ENCODE data around the gene FLOT2.
"Not testable (repeated sequence)": the region's sequence is repeated elsewhere in the genome, so short reads cannot be mapped to it uniquely, and the experiment has no call there.

The FLOT2 gene, protein sequence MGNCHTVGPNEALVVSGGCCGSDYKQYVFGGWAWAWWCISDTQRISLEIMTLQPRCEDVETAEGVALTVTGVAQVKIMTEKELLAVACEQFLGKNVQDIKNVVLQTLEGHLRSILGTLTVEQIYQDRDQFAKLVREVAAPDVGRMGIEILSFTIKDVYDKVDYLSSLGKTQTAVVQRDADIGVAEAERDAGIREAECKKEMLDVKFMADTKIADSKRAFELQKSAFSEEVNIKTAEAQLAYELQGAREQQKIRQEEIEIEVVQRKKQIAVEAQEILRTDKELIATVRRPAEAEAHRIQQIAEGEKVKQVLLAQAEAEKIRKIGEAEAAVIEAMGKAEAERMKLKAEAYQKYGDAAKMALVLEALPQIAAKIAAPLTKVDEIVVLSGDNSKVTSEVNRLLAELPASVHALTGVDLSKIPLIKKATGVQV

DNA sequence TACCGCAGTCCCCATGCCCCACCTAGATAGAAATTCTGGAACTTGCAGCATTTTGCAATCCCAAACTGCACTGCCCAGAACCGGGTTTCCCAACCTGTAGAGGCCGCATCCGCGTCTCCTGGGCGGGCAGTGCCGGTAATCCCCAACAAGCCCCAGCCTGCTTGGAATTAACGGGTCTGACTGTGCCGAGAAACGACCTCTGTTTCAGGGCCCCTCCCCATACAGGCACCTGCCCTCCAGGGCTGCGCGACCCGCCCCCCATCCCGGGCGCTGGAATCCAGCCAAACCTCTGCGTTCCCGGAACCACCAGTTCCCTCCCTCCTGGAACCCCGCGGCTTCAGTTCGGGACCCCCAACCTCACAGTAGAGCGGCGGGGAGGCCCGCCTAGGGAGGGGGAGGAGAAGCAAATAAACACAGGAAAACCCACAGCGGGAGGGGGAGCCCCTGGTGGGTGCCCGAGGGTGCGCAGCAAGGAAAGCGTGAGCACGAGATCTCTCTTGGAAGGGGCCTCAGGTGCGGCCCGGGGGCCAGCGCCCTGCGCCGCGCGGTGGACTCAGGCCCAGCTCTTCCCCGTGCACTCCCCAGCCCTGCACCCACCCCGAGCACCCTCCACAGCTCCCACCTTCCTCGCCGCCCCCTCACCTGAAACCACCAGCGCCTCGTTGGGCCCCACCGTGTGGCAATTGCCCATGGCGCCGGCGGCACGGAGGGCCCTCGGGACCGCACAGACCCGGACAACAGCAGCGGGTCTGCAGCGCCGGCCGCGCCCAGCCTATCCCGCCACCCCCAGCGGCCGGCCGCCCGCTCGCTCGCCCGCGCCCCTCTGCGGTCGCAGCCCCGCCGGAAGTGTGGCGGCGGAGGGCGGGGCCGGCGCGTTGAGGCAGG is at the start of gene FLOT2:
Gene FLOT2, minus strand, starts transcription at position 850 of the 885 bp plus-strand sequence. Its CDS starts 159 bp downstream, at position 691.
- peak; percentile 73 to 91 for DNase-seq

DNA sequence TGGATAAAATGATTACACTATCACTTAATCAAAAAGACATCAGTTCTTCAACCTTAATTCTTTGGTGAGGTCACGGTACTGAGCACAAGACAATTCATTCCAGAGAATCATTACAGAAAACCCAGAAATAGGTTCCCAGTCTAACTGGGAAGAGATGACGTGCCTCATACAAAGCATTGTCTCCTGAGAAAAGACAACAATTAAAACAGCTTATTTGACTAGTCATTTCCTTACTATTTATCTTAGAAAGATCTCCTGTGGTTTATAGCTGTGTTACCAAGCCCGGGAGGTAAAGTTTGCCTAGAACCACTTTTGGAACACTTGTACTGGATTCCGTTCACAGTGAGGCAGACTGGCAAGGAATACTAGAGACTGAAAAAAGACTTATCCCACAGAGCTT is 48.7 kb upstream of the FLOT2 start:
- no peak for DNase-seq

DNA sequence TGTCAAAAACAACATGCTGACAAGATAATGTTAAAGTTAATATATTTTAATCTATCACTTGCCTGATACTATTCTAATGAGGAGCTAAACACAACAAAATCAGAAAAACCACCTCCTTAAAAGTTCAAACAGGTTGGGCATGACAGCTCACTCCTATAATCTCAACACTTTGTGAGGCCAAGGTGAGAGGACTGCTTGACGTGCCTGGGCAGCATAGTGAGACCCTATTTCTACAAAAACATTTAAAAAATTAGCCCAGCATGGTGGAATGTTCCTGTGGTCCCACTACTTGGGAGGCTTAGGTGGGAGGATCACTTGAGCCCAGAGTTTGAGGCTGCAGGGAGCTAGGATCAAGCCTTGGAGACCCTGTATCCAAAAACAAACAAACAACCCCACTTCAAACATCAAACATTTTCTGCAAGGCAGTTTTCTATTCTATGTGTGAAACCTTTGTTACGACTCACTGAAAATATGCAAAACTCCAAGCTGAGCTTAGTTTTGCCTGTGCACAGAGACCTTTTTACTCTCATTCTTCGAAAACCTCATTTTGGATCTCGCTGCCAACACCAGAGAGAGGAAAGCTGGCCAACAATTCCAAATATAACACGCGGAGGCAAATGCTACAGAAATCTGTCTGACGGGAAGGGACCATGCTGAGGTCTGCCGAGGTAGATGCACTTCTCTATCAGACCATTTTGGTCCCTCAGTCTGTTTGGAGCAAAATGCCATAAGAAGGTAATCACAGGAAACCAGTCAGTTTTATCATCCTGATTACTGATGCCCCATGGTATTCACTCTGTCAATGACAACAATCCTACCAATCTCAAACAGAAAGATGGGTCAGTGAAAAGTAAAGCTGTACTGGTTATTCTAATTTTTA is 47.6 kb upstream of the FLOT2 start:
- DNase-seq = no peak

DNA sequence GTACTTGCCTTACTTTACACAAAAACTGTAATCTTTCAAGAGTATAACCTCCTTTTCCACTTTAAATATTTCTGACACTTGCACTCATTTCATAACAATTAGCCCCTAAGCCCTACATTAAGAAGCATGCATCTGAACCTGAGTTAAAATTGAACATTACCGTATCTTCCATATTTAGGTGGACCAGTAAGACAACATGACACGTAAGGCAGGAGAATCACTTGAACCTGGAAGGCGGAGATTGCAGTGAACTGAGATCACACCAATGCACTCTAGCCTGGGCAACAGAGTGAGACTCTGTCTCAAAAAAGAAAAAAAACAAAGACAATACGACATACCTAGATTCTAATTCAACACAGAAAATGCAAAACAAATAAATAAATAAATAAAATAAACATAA is 46.8 kb upstream of the FLOT2 start:
- DNase-seq = no peak

DNA sequence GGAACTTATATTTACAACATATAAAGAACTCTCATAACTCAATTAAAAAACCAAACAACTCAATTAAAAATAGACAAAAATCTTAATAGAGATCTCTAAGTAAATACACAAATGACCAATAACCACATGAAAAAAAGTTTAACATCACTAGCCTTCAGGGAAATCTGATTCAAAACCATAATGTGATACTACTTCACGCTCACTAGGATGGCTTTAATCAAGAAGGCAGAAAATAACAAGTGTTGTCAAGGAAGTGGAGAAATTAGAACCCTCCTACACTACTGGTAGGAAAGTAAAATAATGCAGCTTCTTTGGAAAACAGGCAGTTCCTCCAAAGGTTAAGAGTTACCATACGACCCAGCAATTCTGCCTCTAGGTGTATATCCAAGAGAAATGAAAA is 45.4 kb upstream of the FLOT2 start:
- no peak for DNase-seq

DNA sequence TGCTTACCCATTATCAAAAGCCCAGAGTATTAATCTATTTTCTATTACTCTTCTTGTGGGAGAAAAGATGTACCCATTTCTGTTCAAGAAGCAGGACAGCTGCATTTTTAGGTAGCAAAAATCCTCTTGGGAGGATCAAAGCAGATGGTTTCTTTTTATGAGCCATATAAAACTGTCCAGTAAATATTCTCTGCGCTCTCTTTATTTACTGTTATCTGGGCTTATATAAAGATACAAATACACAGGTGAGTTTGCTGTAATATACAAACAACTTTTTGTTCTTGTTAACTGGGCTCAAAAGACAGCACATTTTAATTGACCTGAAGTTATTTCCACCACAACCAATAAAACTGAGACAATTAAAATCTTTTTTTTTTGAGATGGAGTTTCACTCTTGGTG is 43.7 kb upstream of the FLOT2 start:
- no peak for DNase-seq

DNA sequence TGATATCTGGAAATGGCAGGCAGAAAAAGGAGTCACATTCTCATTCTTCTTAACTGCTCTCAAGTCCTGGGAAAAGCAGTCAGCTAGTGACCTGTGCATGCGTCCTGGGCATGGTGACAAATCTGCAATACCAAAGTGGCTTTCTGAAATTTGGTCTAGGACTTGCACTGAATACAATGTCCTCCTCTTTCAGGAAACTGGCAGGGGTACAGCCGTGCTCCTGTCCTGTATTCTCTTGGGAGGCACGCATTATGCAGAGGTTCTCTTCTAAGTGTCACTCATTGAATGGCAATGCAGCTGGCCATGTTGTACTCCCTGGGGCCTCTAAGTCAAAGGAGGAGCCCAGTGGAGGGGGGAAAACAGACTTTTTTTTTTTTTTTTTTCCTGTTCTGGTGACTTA is 43.1 kb upstream of the FLOT2 start:
- DNase-seq = peak in 1 of 2 experiments; percentile 46

DNA sequence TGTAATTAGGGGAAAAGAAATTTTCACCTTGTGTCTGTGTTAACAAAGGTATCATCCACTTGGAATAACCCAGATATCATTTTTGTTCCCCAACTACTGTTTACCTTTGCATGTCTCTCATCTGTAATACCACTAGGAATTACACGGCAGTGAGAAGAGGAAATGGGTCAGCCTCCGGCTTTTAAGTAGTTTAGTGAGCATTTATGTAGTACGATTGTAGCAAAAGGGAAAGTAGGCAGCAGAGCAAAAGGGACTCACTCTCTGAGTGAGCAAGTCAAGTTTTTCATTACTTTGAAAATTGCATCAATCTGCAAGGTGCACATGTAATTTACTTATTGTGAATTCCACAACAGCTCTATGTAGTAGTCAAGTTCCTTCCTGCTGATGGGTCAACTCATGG is 42.6 kb upstream of the FLOT2 start:
- DNase-seq = no peak

DNA sequence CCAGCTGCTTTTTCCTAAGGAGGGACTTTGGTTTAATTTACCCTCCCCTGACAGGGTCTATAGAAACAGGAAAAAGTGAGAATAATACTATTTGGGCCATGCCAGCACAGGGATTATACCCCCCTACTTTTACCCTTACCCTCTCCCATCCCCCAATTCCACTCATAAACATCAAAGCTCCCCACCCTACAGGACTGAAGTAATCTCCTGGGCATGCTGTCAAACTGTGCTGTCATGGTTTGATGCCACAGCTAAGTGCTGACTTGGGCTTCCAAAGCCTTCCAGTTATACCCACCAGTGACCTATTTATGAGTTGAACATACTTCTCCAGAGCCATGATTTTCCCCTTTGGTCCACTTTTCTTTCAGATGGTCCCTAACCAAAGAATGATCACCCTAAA is 41.0 kb upstream of the FLOT2 start:
- DNase-seq = no peak

DNA sequence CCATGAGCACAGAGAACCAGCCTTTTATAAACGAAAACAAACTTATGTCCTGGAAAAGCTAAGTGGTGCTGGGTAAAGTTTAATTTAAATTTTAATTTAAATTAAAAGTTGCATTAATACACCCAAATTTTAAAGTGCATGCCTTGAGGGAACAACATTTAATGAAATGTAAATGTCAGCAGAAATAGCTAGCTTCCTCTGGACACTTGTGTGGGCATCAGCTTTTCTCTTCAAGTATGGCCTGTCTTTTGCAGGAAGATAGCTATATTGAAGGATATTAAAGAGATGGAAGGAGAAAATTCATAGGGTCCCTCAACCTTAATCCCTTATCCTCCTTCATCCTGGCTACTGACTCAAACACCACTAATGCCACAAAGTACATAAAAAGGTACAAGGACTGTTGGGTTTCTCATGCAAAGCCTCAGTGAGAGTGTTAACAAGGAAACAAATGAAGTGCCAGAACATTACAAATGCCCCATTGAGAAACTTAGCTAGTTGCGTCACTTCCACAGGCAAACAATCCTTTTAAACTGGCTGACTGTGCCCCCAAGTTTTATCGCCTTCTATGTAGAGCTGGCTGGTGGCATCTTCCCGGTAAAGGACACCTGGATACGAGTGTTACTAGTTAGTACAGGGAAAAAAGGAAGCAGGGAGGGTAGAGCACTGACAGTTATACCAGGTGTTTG is 39.7 kb upstream of the FLOT2 start:
- DNase-seq = no peak

DNA sequence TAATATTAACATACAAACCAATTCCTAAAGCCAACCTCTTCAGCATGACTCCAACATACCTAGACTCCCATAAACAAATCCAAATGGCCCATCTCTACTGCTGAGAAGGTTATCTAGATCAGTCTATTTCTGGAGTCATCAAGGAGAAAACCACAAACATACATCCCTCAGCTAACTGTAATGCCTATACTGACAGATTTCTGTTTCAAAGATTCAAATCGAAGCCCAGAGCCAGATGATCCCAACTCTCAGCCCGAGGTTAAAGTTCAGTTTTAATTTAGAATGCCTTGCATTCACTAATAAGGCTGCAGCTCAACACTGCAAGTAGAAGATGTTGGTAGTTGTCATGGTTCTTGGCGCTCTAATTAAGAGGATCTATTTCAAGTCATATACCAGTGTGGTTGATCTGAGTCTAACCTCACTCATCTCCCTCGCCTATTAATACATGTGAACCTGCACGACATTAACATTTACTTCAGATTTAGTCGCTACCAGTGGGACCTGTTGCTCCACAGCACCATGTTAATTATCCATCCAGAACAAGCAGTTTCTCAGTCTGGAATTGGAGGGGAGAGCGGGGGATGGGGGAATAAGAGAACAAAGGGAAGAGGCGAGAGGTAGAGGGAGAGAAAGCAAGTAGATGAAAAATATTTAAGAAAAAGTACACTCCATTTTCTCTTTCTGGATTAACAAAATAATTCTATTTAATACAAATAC is 38.4 kb upstream of the FLOT2 start:
- DNase-seq = no peak

DNA sequence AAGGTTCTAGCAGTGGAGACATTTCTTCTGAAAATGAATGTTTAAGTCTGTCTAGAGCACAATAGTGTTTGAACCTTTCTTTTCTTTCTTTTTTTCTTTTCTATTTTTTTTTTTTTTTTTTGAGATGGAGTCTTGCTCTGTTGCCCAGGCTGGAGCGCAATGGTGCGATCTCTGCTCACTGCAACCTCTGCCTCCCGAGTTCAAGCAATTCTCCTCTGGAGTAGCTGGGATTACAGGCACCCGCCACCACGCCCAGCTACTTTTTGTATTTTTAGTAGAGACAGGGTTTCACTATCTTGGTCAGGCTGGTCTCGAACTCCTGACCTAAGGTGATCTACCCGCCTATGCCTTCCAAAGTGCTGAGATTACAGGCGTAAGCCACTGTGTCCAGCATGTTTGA is 37.0 kb upstream of the FLOT2 start:
- not testable (repeated sequence) for DNase-seq

DNA sequence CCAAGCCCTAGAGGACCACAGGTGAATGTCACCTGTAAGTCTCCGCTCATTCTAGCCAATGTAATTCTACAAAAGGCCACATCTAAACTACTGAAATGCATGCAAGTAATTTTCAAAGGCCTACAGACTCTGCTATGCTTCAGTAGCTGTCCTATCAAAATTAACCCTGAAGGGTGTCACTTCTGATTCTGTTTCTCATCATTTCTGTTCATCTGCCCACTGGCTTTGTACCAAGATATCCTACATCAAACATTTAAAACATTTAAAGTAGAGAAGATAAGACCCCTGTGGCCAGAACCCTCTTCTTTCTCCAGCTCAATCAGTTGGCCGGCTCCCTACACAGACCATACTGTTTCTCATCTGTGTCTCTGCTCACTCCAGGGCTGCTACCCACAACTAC is 32.3 kb upstream of the FLOT2 start:
- DNase-seq = no peak

DNA sequence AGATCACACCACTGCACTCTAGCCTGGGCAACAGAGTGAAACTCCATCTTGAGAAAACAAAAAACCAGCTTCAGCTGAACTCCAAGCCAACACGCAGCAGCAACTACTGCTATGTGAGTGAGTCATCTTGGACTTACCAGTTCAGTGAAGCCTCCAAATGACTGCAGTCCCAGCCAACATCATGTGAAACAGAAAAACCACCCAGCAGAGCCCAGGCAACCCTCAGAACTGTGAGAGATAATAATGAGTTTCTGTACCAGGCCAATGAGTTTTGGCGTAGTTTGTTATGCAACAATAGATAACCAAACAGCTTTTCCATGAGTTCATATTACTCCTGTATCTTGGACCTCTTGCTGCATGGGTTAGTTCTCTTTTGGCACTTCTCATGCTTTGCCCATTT is 30.5 kb upstream of the FLOT2 start:
- no peak for DNase-seq

DNA sequence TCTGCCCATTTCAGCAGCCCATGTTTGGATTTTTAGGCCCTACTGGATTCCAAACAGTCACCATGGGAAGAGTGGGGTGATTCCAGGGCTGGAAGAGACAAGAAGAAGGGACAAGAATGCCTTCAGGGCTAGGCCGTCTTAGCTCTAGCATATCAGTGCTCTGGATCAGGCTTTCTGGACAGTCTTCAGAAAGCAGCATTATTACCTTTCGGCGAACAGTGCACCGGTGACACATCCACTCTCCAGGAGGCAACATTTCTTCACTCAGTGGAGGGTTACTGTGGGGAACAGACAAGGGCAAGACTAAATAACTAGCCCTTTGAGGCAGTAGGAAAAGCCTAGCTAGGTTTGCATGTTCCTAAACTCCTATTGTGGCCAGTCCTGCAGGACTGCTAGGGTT is 29.3 kb upstream of the FLOT2 start:
- DNase-seq = no peak

DNA sequence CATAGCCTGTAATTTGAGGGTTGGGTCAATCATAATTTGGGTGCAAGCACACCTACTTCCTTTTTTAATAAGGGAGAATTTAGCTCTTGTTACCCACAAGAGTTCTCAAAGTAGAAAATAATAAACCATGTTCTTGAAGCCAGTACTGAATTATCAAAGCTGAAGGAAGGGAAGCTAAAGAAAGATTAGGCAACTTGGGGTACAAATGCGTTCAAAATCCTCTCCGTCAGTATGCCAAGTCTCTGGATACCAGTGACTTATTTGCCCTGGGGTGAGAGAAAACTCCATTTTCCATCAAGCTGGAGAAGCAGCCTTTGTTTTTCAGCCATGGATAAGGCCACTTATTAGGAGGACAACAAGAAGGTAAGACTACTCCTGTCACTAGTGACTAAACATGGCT is 28.8 kb upstream of the FLOT2 start:
- DNase-seq = no peak

DNA sequence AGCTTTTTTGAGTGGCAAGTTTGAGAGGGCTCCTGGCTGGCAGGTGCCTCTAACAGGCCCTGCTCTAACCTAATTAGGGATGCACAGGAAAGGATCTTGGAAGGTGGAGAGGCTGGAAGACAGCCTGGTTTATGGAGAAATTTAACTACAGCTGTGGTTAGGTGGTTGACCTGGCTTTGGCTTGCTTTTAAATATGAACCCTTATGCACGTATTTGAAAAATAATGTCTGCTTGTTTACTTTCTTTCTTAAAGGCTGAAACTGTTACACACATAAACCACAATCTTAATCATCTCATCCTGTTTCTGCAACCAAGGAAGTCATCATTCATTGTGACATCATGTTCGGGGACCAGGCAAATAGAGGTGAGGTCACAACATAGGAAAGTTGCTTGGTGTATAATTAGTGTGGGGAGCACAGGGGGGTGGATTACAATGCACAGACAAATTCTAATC is 28.4 kb upstream of the FLOT2 start:
- no peak for DNase-seq

DNA sequence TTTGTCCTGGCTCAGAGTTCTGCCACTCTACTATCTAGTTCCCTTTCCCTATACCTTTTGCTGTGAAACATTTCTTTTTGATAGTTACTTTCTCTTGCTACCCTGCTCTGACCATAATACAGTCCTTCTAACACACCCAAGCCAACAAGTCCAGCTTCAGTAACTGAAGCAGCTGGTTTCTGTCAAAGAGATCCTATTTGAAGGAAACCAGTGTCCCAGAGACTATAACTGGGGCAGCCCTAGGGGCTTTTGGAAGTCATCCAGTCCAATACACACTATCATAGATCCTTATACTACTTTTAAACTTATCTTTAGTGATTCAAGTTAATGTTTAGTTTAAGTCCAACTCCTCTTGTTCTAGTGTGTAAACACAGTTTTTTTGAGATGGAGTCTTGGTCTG is 22.7 kb upstream of the FLOT2 start:
- no peak for DNase-seq

DNA sequence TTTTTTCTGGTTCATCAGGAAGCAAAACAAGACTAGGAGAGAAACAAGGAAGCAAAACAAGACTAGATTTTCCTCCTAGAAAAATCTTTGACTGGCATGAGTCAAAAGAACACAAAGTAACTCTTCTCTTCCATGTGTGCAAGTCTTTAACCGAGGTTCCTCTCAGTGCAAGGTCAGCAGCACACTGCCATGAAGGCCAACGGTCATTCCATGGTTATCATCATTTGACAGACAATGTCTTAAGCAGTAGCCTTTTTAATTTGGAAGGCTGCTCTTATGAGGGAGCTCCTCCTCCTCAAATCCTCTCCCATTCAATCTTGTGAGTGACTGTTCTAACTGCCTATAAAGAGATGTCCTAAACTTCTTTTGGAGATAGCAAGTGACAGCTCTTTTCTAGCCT is 20.8 kb upstream of the FLOT2 start:
- DNase-seq = no peak

DNA sequence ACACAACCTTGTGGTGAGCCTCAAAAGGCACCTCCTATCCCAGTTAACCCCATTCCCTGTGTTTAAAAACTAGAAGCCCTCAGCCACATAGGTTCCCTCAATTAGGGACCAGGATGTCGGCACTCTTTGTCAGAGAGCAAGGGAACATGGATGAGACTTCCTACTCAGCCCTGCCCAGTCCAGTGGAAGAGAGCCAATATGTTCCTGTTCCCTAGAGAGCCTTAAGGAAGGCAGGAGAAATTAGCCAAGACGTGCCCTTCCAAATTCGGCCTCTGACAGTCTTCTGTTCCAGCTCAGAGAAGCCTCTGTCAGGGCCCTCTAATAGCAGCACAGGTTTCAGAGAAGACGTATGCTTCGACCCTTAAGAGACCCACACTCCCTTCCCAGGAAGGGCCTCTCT is 19.9 kb upstream of the FLOT2 start:
- DNase-seq = no peak

DNA sequence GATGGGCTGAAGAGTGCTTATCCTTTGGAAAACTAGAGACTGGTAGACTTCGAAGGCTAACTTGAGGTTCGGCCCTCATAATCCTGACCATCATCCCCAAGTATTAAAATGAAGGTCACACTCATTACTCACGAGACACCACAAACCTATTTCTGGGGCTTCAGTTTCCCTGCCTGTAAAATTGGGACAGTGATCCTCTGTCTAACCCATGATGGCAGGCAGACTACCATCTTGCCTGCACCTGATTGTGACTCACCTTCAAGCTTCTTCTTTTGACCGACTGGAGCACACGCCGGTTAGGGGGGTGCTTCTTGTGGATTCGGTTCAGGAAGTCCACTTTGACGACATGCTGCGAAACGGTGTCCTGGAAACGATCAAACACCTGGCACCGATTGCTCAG is 19.5 kb upstream of the FLOT2 start:
- no peak for DNase-seq

Measured in NCI-H524 (cell line).